GM23338 (cell line): ENCODE measurements around the gene LEO1. TPM values are rescaled to one million over a fixed set of nuclear protein-coding genes. Genes with fewer than 3 reads are reported as not detected.

Experiments used
- ATAC-seq: fragments of 200-7000 bp; cut with Tn5 transposase; 3 replicates; pipeline ENCODE4 v1.9.1; 2020
- DNase-seq: peaks from one replicate; pipeline ENCODE4 v3.0.0-alpha.2; 2015; ENCODE audit warnings: low spot score
- H2AFZ ChIP-seq: fragments of 200-600 bp; sonication (generic); 2 replicates; pipeline ENCODE4 v1.8.0; 2016; ENCODE audit warnings: antibody characterized with exemption, mild to moderate bottlenecking, moderate library complexity
- H3F3A ChIP-seq: fragments of 200-600 bp; sonication (generic); replicated peaks from 2 replicates; pipeline ENCODE4 v1.8.0; 2017; ENCODE audit warnings: antibody characterized with exemption, mixed run types, low read depth
- H3K27ac ChIP-seq: fragments of 200-600 bp; sonication (generic); 2 replicates; pipeline ENCODE4 v1.6.1; 2016; ENCODE audit warnings: low read depth
- H3K27me3 ChIP-seq: fragments of 200-600 bp; sonication (generic); 2 replicates; pipeline ENCODE4 v1.8.0; 2016; ENCODE audit warnings: mild to moderate bottlenecking, mixed run types, moderate library complexity; ENCODE audit not compliant: insufficient read depth
- H3K36me3 ChIP-seq: fragments of 200-600 bp; sonication (generic); 2 replicates; pipeline ENCODE4 v1.8.0; 2016; ENCODE audit warnings: mild to moderate bottlenecking; ENCODE audit not compliant: insufficient read depth
- H3K4me1 ChIP-seq: fragments of 200-600 bp; sonication (generic); 2 replicates; pipeline ENCODE4 v1.8.0; 2016; ENCODE audit warnings: mild to moderate bottlenecking, moderate library complexity; ENCODE audit not compliant: insufficient read depth
- H3K4me2 ChIP-seq: fragments of 200-600 bp; sonication (generic); 2 replicates; pipeline ENCODE4 v1.7.1; 2017; ENCODE audit warnings: mixed run types
- H3K4me3 ChIP-seq: fragments of 200-600 bp; sonication (generic); 2 replicates; pipeline ENCODE4 v1.6.1; 2016; ENCODE audit warnings: mixed run types
- H3K79me2 ChIP-seq: fragments of 200-600 bp; sonication (generic); replicated peaks from 2 replicates; pipeline ENCODE4 v1.8.0; 2017; ENCODE audit warnings: mild to moderate bottlenecking; ENCODE audit not compliant: insufficient read depth
- H3K9me2 ChIP-seq: fragments of 200-600 bp; sonication (generic); 2 replicates; pipeline ENCODE4 v1.8.0; 2017; ENCODE audit not compliant: insufficient read depth
- H4K20me1 ChIP-seq: fragments of 200-600 bp; sonication (generic); replicated peaks from 2 replicates; pipeline ENCODE4 v1.8.0; 2017; ENCODE audit warnings: mild to moderate bottlenecking; ENCODE audit not compliant: insufficient read depth
- H3K27ac Mint-ChIP-seq: 2 replicates; pipeline ENCODE4 v1.8.0; 2020; ENCODE audit warnings: inconsistent platforms, mild to moderate bottlenecking, moderate library complexity, mixed read lengths
- H3K27me3 Mint-ChIP-seq: 3 replicates; pipeline ENCODE4 v1.8.0; 2022; ENCODE audit warnings: low read depth, mild to moderate bottlenecking, moderate library complexity, mixed read lengths, inconsistent platforms; ENCODE audit not compliant: insufficient read depth, poor library complexity
- H3K36me3 Mint-ChIP-seq: 3 replicates; pipeline ENCODE4 v1.8.0; 2021; ENCODE audit warnings: low read depth, mild to moderate bottlenecking, inconsistent platforms, moderate library complexity, mixed read lengths
- H3K4me1 Mint-ChIP-seq: 3 replicates; pipeline ENCODE4 v1.8.0; 2020; ENCODE audit warnings: mild to moderate bottlenecking, inconsistent platforms, mixed read lengths
- H3K4me3 Mint-ChIP-seq: 3 replicates; pipeline ENCODE4 v1.8.0; 2021; ENCODE audit warnings: moderate library complexity, mild to moderate bottlenecking, inconsistent platforms, mixed read lengths
- H3K9me3 Mint-ChIP-seq: 3 replicates; pipeline ENCODE4 v1.8.0; 2020; ENCODE audit warnings: moderate library complexity, mild to moderate bottlenecking, inconsistent platforms, mixed read lengths
- CREB1 ChIP-seq: fragments of 250-450 bp; sonication (Bioruptor Pico); IDR thresholded peaks from 2 replicates; pipeline ENCODE4 v1.5.0; 2020; ENCODE audit warnings: low read depth, mild to moderate bottlenecking, moderate library complexity
- CTCF ChIP-seq, 2 experiments: fragments of 200-600 bp in 1 of 2; sonication (generic) in 1 of 2; conservative IDR thresholded peaks; 2 replicates each; pipeline versions ENCODE4 v1.5.1 to v1.6.1; 2016 to 2017; ENCODE audit warnings: antibody characterized with exemption in 2 of 2, low read depth in 2 of 2, mild to moderate bottlenecking in 2 of 2, moderate library complexity in 1 of 2
- EZH2 ChIP-seq: fragments of 200-600 bp; sonication (generic); IDR thresholded peaks from one replicate; pipeline ENCODE4 v1.8.0; 2017; ENCODE audit warnings: antibody characterized with exemption, mild to moderate bottlenecking, low read depth; ENCODE audit not compliant: unreplicated experiment
- EZH2phosphoT487 ChIP-seq: fragments of 200-600 bp; sonication (generic); IDR thresholded peaks from one replicate; pipeline ENCODE4 v1.8.1; 2018; ENCODE audit warnings: antibody characterized with exemption; ENCODE audit not compliant: unreplicated experiment
- JUNB ChIP-seq: IDR thresholded peaks from one replicate; pipeline ENCODE4 v1.6.1; 2016; ENCODE audit warnings: antibody characterized with exemption; ENCODE audit not compliant: unreplicated experiment
- NANOG ChIP-seq: IDR thresholded peaks from 2 replicates; pipeline ENCODE4 v1.6.1; 2016; ENCODE audit warnings: antibody characterized with exemption, borderline replicate concordance
- REST ChIP-seq: IDR thresholded peaks from one replicate; pipeline ENCODE4 v1.6.1; 2018; ENCODE audit warnings: antibody characterized with exemption; ENCODE audit not compliant: unreplicated experiment
- ZNF114 ChIP-seq: fragments of 250-450 bp; sonication (Bioruptor Pico); IDR thresholded peaks from 2 replicates; pipeline ENCODE4 v1.5.0; 2020; ENCODE audit warnings: mild to moderate bottlenecking, moderate library complexity
- ZNF331 ChIP-seq: fragments of 250-450 bp; sonication (Bioruptor Pico); IDR thresholded peaks from 2 replicates; pipeline ENCODE4 v1.5.0; 2020; ENCODE audit warnings: low read depth, mild to moderate bottlenecking, moderate library complexity
- polyA plus RNA-seq: library from polyadenylated mRNA; unstranded; fragments of >200 nt; fragmentation: Nextera tagmentation; extraction: Ambion mirVana; gene quantifications from 2 replicates; pipeline ENCODE4 v1.2.1, GENCODE V29; 2016
- total RNA-seq: library from RNA; depleted of rRNA; stranded (reverse); fragments of >200 nt; shearing (Covaris generic); gene quantifications from 2 replicates; pipeline ENCODE4 v1.2.3, GENCODE V29; 2014

Gene LEO1
- total and polyA plus RNA-seq, 2 experiments from 2014 or later: 41.4 to 55.6 TPM

GRCh38 chr15:51965691-51966090 lies 5.9 kb downstream of the LEO1 start (continued):
- TF ChIP-seq CREB1 (CRISPR knock-in tag) (no peak), REST (no peak), NANOG (no peak), CTCF (conservative IDR thresholded peaks at IDR 0.05; ENCODE audit: low read depth in 2 of 2) (no peak), EZH2 (no peak), JUNB (no peak)

- DNase-seq (no peak), ATAC-seq (no peak)
- H3K27me3 Mint-ChIP-seq: peaks cover 2% of the 10 kb centered on the region
- Histone ChIP-seq H4K20me1 (no peaks in the 10 kb centered on the region; the same call in none of the 2 replicates), H3K9me2 (no peaks in the 10 kb centered on the region), H3K4me1 (no peaks in the 10 kb centered on the region), H3K36me3 (peaks cover 66% of the 10 kb centered on the region), H3K4me2 (no peak overlapping the region), H2AFZ (no peak overlapping the region), H3K27me3 (no peaks in the 10 kb centered on the region), H3K4me3 (no peak overlapping the region), H3K27ac (no peak overlapping the region), H3K79me2 (no peaks in the 10 kb centered on the region), H3F3A (no peaks in the 10 kb centered on the region)
- no peaks in the 10 kb centered on the region for H3K9me3 Mint-ChIP-seq
- no peak overlapping the region for H3K4me3 Mint-ChIP-seq
- H3K36me3 Mint-ChIP-seq: peaks cover 75% of the 10 kb centered on the region
- H3K4me1 Mint-ChIP-seq: no peaks in the 10 kb centered on the region
- H3K27ac Mint-ChIP-seq: no peak overlapping the region
- TF ChIP-seq CTCF (conservative IDR thresholded peaks at IDR 0.05; ENCODE audit: low read depth in 2 of 2) (no peak), ZNF114 (CRISPR knock-in tag) (no peak), ZNF331 (CRISPR knock-in tag) (no peak), CREB1 (CRISPR knock-in tag) (no peak), EZH2phosphoT487 (no peak), REST (no peak)
Measured at GRCh38 chr15:51955504-51955903, 16.1 kb downstream of the LEO1 start.
